ENCODE measurements around the gene MED9.

- TF ChIP-seq CTCF (conservative IDR thresholded peaks at IDR 0.05; ENCODE audit: low read depth, low read length) (no peak), FOS (IDR thresholded peaks at IDR 0.05; ENCODE audit: low read depth, low read length) (no peak), POLR2A (IDR thresholded peaks at IDR 0.05; ENCODE audit: low read depth, low read length) (no peak)
These were observed 2.5 kb upstream of the MED9 start for GRCh38 chr17:17474341-17474740.
